ENCODE measurements around the gene ARHGEF33. TPM values are rescaled to one million over a fixed set of nuclear protein-coding genes. Genes with fewer than 3 reads are reported as not detected.

ARHGEF33 gene
- total RNA-seq, 1 experiment from 2014 or later = 0.04 TPM

GRCh38 chr2:39018638-39019037, 129.0 kb downstream of the ARHGEF33 start:
- H4K20me1 ChIP-seq (ENCODE audit: low read length) = no peaks in the 10 kb centered on the region
- H3K79me2 ChIP-seq (ENCODE audit: low read length) = no peaks in the 10 kb centered on the region
- no peaks in the 10 kb centered on the region for H3K9me2 ChIP-seq (replicated peaks; ENCODE audit: low read length)
- H3F3A ChIP-seq (ENCODE audit: low read length, unreplicated experiment) = no peaks in the 10 kb centered on the region
- no peaks in the 10 kb centered on the region for H3K27me3 ChIP-seq (ENCODE audit: low read length)
- H3K9me3 ChIP-seq (ENCODE audit: low read length) = no peaks in the 10 kb centered on the region
- POLR2A ChIA-PET (ENCODE audit: unreplicated experiment) = no interaction called here
- no peak overlapping the region for H3K9ac ChIP-seq (ENCODE audit: low read length)
- CTCF ChIA-PET = no interaction called here
- intact Hi-C loops (cut with micrococcal nuclease) = no loop called here
- BruUV-seq (replicated peaks) = no TSS peak
- H3K27ac ChIP-seq (ENCODE audit: low read length) = no peak overlapping the region
- DNase-seq (no peak), ATAC-seq (no peak)
- H3K4me2 ChIP-seq (ENCODE audit: low read length) = no peak overlapping the region
- TF ChIP-seq EZH2phosphoT487 (IDR thresholded peaks at IDR 0.05; ENCODE audit: borderline replicate concordance, low read length) = no peak
- TF ChIP-seq EZH2 (IDR thresholded peaks at IDR 0.05; ENCODE audit: low read length, unreplicated experiment) = no peak
- no peak for TF ChIP-seq CTCF (conservative IDR thresholded peaks at IDR 0.05; ENCODE audit: low read depth, low read length)
- no peak overlapping the region for H3K4me3 ChIP-seq (ENCODE audit: low read length)
- no peaks in the 10 kb centered on the region for H3K4me1 ChIP-seq (ENCODE audit: insufficient read depth, low read length)
- H3K36me3 ChIP-seq (ENCODE audit: low read depth, low read length) = no peaks in the 10 kb centered on the region; the same call in 1 of the 2 replicates
- H2AFZ ChIP-seq (ENCODE audit: low read length) = no peak overlapping the region

- no TSS peak for BruUV-seq (replicated peaks)
- Histone ChIP-seq H3K4me1 (ENCODE audit: insufficient read depth, low read length) (0 out of 2 replicates have a peak, but pooled peaks cover 4% of the 10 kb centered on the region), H3K4me2 (ENCODE audit: low read length) (no peak overlapping the region), H3K27me3 (ENCODE audit: low read length) (no peaks in the 10 kb centered on the region), H3K9ac (ENCODE audit: low read length) (no peak overlapping the region), H3K9me2 (replicated peaks; ENCODE audit: low read length) (no peaks in the 10 kb centered on the region), H3K79me2 (ENCODE audit: low read length) (no peaks in the 10 kb centered on the region), H4K20me1 (ENCODE audit: low read length) (no peaks in the 10 kb centered on the region), H2AFZ (ENCODE audit: low read length) (no peak overlapping the region), H3K9me3 (ENCODE audit: low read length) (no peaks in the 10 kb centered on the region), H3F3A (ENCODE audit: low read length, unreplicated experiment) (no peaks in the 10 kb centered on the region), H3K27ac (ENCODE audit: low read length) (no peak overlapping the region), H3K4me3 (ENCODE audit: low read length) (no peak overlapping the region), H3K36me3 (ENCODE audit: low read depth, low read length) (no peaks in the 10 kb centered on the region; the same call in 1 of the 2 replicates)
- POLR2A ChIA-PET (ENCODE audit: unreplicated experiment) = no interaction called here
- no peak for DNase-seq
- TF ChIP-seq EZH2 (IDR thresholded peaks at IDR 0.05; ENCODE audit: low read length, unreplicated experiment) (no peak), CTCF (conservative IDR thresholded peaks at IDR 0.05; ENCODE audit: low read depth, low read length) (no peak), EZH2phosphoT487 (IDR thresholded peaks at IDR 0.05; ENCODE audit: borderline replicate concordance, low read length) (no peak)
- intact Hi-C loops (cut with micrococcal nuclease) = no loop called here
- no peak for ATAC-seq
- CTCF ChIA-PET = no interaction called here
Measured at GRCh38 chr2:39020383-39020782, 130.7 kb downstream of the ARHGEF33 start.

DNA sequence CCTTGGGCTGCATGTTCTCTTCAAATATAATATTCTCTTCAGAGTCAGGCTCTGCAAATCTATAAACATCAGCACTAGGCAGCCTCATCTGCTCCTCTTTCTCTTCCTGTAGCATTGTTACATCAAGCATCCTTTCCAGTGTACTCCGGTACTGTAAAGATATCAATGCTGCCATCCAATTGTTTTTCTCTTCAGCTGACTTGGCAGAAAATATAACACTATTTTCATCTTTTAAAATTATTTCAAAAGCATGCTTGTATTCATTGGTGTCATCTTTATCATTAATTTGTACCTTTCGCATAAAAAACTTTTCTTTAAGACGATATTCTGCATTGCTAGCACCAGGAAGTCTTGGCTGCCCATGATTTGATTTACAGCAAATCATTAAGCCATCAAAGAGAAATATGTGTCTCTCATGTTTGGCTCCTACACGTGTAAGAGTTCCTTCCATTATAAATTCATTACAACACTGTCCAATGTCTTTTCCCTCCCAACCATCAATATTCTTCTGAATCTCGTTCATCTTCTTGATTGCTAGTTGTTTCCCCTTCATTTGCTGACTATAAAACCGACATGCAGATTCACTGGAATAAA, 133.1 kb downstream of the ARHGEF33 start:
- H3K27me3 ChIP-seq (ENCODE audit: low read length) = no peaks in the 10 kb centered on the region
- H3F3A ChIP-seq (ENCODE audit: low read length, unreplicated experiment) = no peaks in the 10 kb centered on the region
- no peak overlapping the region for H3K4me2 ChIP-seq (ENCODE audit: low read length)
- TSS peak; percentile 27 for BruUV-seq (replicated peaks)
- H3K9me2 ChIP-seq (replicated peaks; ENCODE audit: low read length) = no peaks in the 10 kb centered on the region
- no peaks in the 10 kb centered on the region; the same call in 1 of the 2 replicates for H3K36me3 ChIP-seq (ENCODE audit: low read depth, low read length)
- no peak overlapping the region for H2AFZ ChIP-seq (ENCODE audit: low read length)
- CTCF ChIA-PET = no interaction called here
- H3K4me3 ChIP-seq (ENCODE audit: low read length) = no peak overlapping the region
- H3K9me3 ChIP-seq (ENCODE audit: low read length) = no peaks in the 10 kb centered on the region
- no peak overlapping the region for H3K27ac ChIP-seq (ENCODE audit: low read length)
- no peaks in the 10 kb centered on the region for H3K79me2 ChIP-seq (ENCODE audit: low read length)
- ATAC-seq (no peak), DNase-seq (no peak)
- POLR2A ChIA-PET (ENCODE audit: unreplicated experiment) = no interaction called here
- no peaks in the 10 kb centered on the region for H4K20me1 ChIP-seq (ENCODE audit: low read length)
- 0 out of 2 replicates have a peak, but pooled peaks cover 4% of the 10 kb centered on the region for H3K4me1 ChIP-seq (ENCODE audit: insufficient read depth, low read length)
- TF ChIP-seq CTCF (conservative IDR thresholded peaks at IDR 0.05; ENCODE audit: low read depth, low read length) = no peak
- TF ChIP-seq EZH2 (IDR thresholded peaks at IDR 0.05; ENCODE audit: low read length, unreplicated experiment) = no peak
- TF ChIP-seq EZH2phosphoT487 (IDR thresholded peaks at IDR 0.05; ENCODE audit: borderline replicate concordance, low read length) = no peak
- intact Hi-C loops (cut with micrococcal nuclease) = no loop called here
- no peak overlapping the region for H3K9ac ChIP-seq (ENCODE audit: low read length)

Data from PC-3 (cell line).